Measurements from ENCODE around the gene TUBB. TPM values are rescaled to one million over a fixed set of nuclear protein-coding genes. Genes with fewer than 3 reads are reported as not detected.

Gene TUBB
- total RNA-seq, 6 experiments from 2014 or later, result 150 to 268 (median 241) TPM

DNA sequence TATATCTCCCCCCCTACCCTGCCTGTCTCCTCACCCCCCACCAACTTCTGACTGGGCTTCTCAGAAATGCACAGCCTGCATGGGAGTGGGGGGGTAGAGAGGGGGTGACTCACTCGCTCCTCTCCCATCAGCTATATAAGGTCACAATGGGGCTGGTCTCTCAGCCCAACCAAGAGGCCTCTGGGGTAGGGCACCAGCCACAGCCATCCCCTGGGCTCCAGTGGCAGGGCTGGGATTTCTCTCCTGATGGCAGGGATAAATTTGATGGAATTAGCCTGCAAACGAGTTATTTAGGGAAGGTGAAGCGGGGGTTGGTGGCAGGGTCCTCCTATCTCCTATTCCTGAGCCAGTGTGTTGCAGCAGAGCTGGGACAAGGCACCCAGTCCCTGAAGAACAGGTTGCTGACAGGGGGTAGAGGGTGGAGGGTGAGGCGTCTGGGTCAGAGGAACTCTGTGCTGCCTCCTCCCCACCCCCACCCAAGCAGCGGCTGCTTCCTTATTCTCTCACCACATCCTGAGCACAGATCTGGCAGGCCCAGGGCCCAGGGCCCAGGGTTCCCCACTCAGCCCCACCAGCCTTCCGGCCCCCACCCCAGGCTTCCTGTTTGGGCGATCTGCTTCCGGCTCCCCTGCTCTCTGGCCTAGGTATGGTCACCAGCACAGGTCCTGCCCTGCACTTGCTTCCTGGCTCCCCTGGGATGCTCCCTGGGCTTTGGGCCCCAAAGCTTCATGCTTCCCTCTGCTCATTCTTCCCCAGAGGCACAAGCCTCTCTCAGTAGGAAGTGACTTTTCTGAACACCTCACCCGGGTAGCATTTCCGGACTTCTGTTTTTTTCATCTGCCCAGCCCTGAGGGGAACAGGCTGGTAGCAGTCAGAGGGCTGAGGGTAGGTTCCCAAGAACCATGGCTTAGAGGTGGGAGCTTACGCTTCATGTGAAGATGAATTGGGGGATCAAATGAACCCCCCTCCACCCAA, 37.7 kb upstream of the TUBB start:
- intact Hi-C loops (cut with DNase I), result no loop called here

DNA sequence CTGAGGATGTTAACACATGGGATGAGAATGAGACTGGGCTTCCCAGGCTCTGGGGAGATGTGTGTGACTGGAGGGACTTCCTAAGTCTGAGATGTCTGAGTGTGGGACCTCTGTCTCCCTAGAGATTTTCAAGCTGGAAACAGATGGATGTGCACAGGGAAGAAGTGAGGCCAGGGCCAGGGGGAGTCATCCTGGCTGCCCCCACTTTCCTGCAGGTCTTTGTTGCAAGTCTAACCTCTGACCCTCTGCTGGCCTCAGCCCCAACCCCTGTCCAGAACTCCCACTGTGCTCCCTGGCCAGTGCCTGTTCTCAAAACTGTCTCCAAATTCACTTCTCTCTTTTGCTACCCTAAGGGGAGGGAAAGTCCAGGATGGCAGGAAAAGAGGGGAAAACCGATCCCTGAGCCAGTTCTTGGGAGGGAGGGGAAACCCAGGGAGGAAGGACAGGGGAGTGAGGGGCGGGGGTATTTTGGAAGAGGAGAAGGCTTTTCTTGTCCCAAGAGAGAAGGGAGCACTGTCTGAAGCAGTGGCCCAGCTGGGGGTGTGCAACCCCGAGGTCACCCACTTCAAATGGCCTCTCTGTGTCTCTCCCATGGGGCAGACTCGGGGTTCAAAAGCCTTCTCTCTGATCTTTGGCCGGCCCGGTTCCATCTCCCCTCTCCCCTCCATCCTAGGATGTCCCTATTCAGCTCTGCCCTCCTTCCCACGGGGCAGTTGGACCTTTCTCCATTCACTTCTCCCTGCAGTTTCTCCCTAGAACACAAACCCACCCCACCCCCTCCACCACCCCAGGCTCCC, 36.8 kb upstream of the TUBB start:
- no peaks in the 10 kb centered on the region for H3K27me3 ChIP-seq
- H3K4me1 ChIP-seq, result peaks cover 0 to 50% (median 26%) of the 10 kb centered on the region in 4 donors
- 12% methylated on average over 3 of the region's 7 CpGs for whole genome bisulfite sequencing (ENCODE audit: insufficient coverage, low coverage, low lambda C conversion rate, missing lambda C conversion rate)
- intact Hi-C loops (cut with DNase I), result no loop called here
- TF ChIP-seq CTCF (IDR thresholded peaks at IDR 0.05), result no peak
- TF ChIP-seq POLR2A (IDR thresholded peaks at IDR 0.05), result no peak
- H3K4me3 ChIP-seq, result peak overlapping the region; percentile 70 to 76 (median 75)
- peak in 2 of 3 donors; percentile 46 to 57 for DNase-seq
- ATAC-seq, result no peak
- H3K27ac ChIP-seq, result peak overlapping the region; percentile 87 to 96 (median 89)
- peaks cover 0 to 3% (median 0%) of the 10 kb centered on the region in 4 donors for H3K36me3 ChIP-seq
- H3K9me3 ChIP-seq, result no peaks in the 10 kb centered on the region

More for the DNA sequence above, 37.7 kb upstream of the TUBB start:
- no peaks in the 10 kb centered on the region for H3K27me3 ChIP-seq
- peaks cover 0 to 8% (median 1%) of the 10 kb centered on the region in 4 donors for H3K36me3 ChIP-seq
- peak overlapping the region; percentile 87 to 96 (median 89) for H3K27ac ChIP-seq
- 24% methylated on average over 7 of the region's 11 CpGs for WGBS (ENCODE audit: insufficient coverage, low coverage, low lambda C conversion rate, missing lambda C conversion rate)
- peak; percentile 81 to 89 (median 87) for DNase-seq
- peaks cover 0 to 58% (median 30%) of the 10 kb centered on the region in 4 donors for H3K4me1 ChIP-seq
- peak; percentile 10 to 33 (median 21) for ATAC-seq
- H3K9me3 ChIP-seq, result no peaks in the 10 kb centered on the region
- no peak for TF ChIP-seq POLR2A (IDR thresholded peaks at IDR 0.05)
- no peak for TF ChIP-seq CTCF (IDR thresholded peaks at IDR 0.05)
- peak overlapping the region; percentile 70 to 76 (median 75) for H3K4me3 ChIP-seq

DNA sequence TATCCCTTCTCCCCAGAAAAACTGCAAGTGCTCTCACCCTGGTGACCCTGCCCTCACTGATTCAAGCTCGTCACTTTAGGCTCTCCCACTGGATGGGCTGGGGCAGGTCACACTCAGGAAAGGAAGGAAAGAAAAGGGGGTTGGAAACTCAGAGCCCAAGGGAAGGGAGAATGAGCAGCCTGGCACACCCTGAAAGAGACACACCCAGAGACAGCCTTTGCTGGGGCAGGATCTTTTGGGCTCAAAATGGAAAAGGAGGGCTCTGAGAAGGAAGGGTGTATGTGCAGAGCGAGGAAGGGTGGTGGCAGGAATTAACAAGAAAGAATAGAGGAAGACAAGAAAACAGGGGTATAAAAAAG, 36.2 kb upstream of the TUBB start:
- intact Hi-C loops (cut with DNase I), result no loop called here

More for the DNA sequence above, 36.2 kb upstream of the TUBB start:
- Histone ChIP-seq H3K36me3 (peaks cover 0 to under 1% (median 0%) of the 10 kb centered on the region in 4 donors), H3K27me3 (no peaks in the 10 kb centered on the region), H3K4me3 (peak overlapping the region; percentile 70 to 76 (median 75)), H3K27ac (peak overlapping the region; percentile 87 to 96 (median 89)), H3K9me3 (no peaks in the 10 kb centered on the region), H3K4me1 (peaks cover 0 to 44% (median 22%) of the 10 kb centered on the region in 4 donors)
- peak in 1 of 3 donors; percentile 49 for DNase-seq
- WGBS (ENCODE audit: insufficient coverage, low coverage, low lambda C conversion rate, missing lambda C conversion rate), result 25% methylated on average over 2 of the region's 2 CpGs
- TF ChIP-seq POLR2A (IDR thresholded peaks at IDR 0.05) (no peak), CTCF (IDR thresholded peaks at IDR 0.05) (no peak)
- no peak for ATAC-seq

Data from right lobe of liver (tissue), 6 donors.